PC-9 (cell line): ENCODE data around the gene GULP1.

Source experiments
- EZH2 ChIP-seq: fragments of 200-600 bp; sonication (generic); IDR thresholded peaks from 2 replicates; pipeline ENCODE4 v1.8.0; 2017; ENCODE audit warnings: antibody characterized with exemption, low read depth
- TF ChIP-seq, protein P1 (sequence below): fragments of 200-600 bp; sonication (generic); conservative IDR thresholded peaks from 2 replicates; pipeline ENCODE4 v1.6.1; 2017; ENCODE audit warnings: mixed run types, antibody characterized with exemption, mild to moderate bottlenecking, moderate library complexity

DNA sequence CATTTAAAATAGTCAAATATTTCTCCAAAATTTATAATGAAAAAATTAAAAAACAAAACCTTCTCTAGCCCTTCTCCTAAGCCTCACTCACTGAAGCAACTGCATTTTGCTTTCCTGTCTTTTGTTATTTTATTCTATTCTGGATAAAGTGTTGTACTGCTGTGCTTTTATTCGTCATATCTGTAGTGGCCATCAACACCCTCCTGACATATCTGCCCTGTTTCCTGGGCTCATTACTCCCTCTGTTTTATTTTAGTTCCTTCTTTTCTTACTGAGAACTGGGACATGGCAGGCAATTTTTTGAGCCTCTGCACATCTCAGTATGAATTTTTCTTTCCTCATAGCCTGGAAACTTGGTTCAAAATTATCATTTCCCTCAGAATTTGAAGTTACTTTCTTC is 224.2 kb downstream of the GULP1 start:
- TF ChIP-seq, protein P1, sequence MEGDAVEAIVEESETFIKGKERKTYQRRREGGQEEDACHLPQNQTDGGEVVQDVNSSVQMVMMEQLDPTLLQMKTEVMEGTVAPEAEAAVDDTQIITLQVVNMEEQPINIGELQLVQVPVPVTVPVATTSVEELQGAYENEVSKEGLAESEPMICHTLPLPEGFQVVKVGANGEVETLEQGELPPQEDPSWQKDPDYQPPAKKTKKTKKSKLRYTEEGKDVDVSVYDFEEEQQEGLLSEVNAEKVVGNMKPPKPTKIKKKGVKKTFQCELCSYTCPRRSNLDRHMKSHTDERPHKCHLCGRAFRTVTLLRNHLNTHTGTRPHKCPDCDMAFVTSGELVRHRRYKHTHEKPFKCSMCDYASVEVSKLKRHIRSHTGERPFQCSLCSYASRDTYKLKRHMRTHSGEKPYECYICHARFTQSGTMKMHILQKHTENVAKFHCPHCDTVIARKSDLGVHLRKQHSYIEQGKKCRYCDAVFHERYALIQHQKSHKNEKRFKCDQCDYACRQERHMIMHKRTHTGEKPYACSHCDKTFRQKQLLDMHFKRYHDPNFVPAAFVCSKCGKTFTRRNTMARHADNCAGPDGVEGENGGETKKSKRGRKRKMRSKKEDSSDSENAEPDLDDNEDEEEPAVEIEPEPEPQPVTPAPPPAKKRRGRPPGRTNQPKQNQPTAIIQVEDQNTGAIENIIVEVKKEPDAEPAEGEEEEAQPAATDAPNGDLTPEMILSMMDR: no peak
- TF ChIP-seq EZH2: no peak
